GM18868 (cell line): Measurements from ENCODE around the gene GPRC5A.

Source experiments
- ATAC-seq: cut with Tn5 transposase; IDR thresholded peaks from one replicate; pipeline ENCODE4 v1.9.1; 2021; ENCODE audit warnings: mild to moderate bottlenecking, moderate library complexity; ENCODE audit not compliant: unreplicated experiment

GPRC5A gene

GRCh38 chr12:12936983-12937491, 45.7 kb downstream of the GPRC5A start:
- no peak for ATAC-seq

GRCh38 chr12:12938541-12938940, 47.2 kb downstream of the GPRC5A start:
- ATAC-seq, result no peak

- no peak for ATAC-seq
Observed at GRCh38 chr12:12939888-12940287, 48.5 kb downstream of the GPRC5A start.

GRCh38 chr12:12941450-12942350, 50.3 kb downstream of the GPRC5A start:
- ATAC-seq, result no peak

GRCh38 chr12:12943586-12944260, 52.4 kb downstream of the GPRC5A start:
- ATAC-seq, result no peak

GRCh38 chr12:12945591-12945990, 54.2 kb downstream of the GPRC5A start:
- ATAC-seq, result no peak

- ATAC-seq, result no peak
Observed at GRCh38 chr12:12946686-12947355, 55.5 kb downstream of the GPRC5A start.

GRCh38 chr12:12947902-12948301, 56.5 kb downstream of the GPRC5A start:
- ATAC-seq, result no peak

- no peak for ATAC-seq
Observed at GRCh38 chr12:12951504-12951903, 60.1 kb downstream of the GPRC5A start.

GRCh38 chr12:12952036-12952435, 60.7 kb downstream of the GPRC5A start, which contains the start of gene GPRC5D:
TSS of gene GPRC5D (minus strand) at chr12:12952170. CDS start at chr12:12950384, 1,786 bp downstream.
- no peak for ATAC-seq

GRCh38 chr12:12954356-12954755, 63.0 kb downstream of the GPRC5A start:
- no peak for ATAC-seq

- ATAC-seq, result no peak
Observed at GRCh38 chr12:12954878-12955625, 63.7 kb downstream of the GPRC5A start.

GRCh38 chr12:12958886-12959285, 67.5 kb downstream of the GPRC5A start:
- ATAC-seq, result no peak

- no peak for ATAC-seq
Observed at GRCh38 chr12:12960639-12961209, 69.4 kb downstream of the GPRC5A start.

GRCh38 chr12:12964255-12964654, 72.9 kb downstream of the GPRC5A start:
- no peak for ATAC-seq

- ATAC-seq, result no peak
Observed at GRCh38 chr12:12965836-12966235, 74.5 kb downstream of the GPRC5A start.
